AML-193 (cell line): ENCODE results near the gene CLDN22.

Source experiments
- DNase-seq, 2 experiments: peaks; one replicate each; lab custom pipeline; 2025; lab: John Stamatoyannopoulos, UW

CLDN22 gene

GRCh38 chr4:183320211-183321059 is at the start of gene CLDN22:
Gene CLDN22, minus strand, starts transcription at chr4:183320276. Its CDS starts 58 bp downstream, at chr4:183320218.
- no peak for DNase-seq

- DNase-seq: no peak
These were observed 49.0 kb upstream of the CLDN22 start for GRCh38 chr4:183369073-183369472.

GRCh38 chr4:183366206-183366835 is 46.2 kb upstream of the CLDN22 start:
- no peak for DNase-seq

GRCh38 chr4:183364025-183364424 is 43.9 kb upstream of the CLDN22 start:
- DNase-seq: no peak

GRCh38 chr4:183362916-183363542 is 43.0 kb upstream of the CLDN22 start:
- DNase-seq: no peak

GRCh38 chr4:183362036-183362435 is 42.0 kb upstream of the CLDN22 start:
- DNase-seq: no peak

GRCh38 chr4:183360161-183360919 is 40.3 kb upstream of the CLDN22 start:
- no peak for DNase-seq

- no peak for DNase-seq
These were observed 38.2 kb upstream of the CLDN22 start for GRCh38 chr4:183358215-183358755.

GRCh38 chr4:183356931-183357675 is 37.0 kb upstream of the CLDN22 start:
- DNase-seq: no peak

- no peak for DNase-seq
These were observed 36.2 kb upstream of the CLDN22 start for GRCh38 chr4:183356173-183356830.

GRCh38 chr4:183355405-183355804 is 35.3 kb upstream of the CLDN22 start:
- no peak for DNase-seq

- DNase-seq: no peak
These were observed 34.1 kb upstream of the CLDN22 start for GRCh38 chr4:183354219-183354618.

- DNase-seq: no peak
These were observed 33.5 kb upstream of the CLDN22 start for GRCh38 chr4:183353557-183353956.

GRCh38 chr4:183352546-183352945 is 32.5 kb upstream of the CLDN22 start:
- no peak for DNase-seq

- no peak for DNase-seq
These were observed 30.4 kb upstream of the CLDN22 start for GRCh38 chr4:183350317-183351071.

GRCh38 chr4:183349673-183350072 is 29.6 kb upstream of the CLDN22 start:
- DNase-seq: no peak

- no peak for DNase-seq
These were observed 28.9 kb upstream of the CLDN22 start for GRCh38 chr4:183348706-183349659.

GRCh38 chr4:183348136-183348535 is 28.1 kb upstream of the CLDN22 start:
- no peak for DNase-seq

GRCh38 chr4:183347566-183347965 is 27.5 kb upstream of the CLDN22 start:
- DNase-seq: no peak
